NCI-H2107 treated with DMSO at 0.1 percent for 48 hours (cell line): ENCODE data around the gene AAK1.

Experiments
- DNase-seq: peaks from one replicate; lab custom pipeline; 2025; ENCODE audit not compliant: unreplicated experiment; lab: John Stamatoyannopoulos, UW

The AAK1 gene

DNA sequence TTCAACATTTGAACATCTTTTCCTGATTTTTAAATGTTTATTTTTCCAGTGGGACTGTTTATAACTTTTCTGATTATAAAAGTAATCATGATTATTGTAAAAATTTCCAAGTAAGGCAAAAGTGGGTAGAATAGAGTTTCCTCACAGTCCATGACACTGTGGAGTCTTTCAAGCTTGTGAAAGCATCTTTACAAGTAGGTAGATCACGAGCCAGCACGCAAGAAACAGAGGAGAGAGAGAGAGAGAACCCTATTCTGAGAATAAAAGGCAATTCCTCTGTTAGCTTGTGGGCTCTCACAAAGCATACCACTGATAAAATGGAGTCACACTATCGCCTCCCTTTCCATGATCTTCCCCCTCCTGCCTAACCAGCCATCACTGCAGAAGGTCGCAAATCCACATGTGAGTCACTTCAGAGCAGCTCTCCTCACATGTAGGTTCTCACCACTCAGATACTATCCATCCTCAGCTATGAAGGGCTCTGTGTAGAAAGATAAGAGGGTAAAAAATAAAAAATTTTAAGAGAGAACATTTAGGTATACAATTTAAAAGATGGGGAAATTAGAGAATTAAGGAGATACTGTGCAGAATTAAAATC is 40.3 kb downstream of the AAK1 start:
- no peak for DNase-seq

- no peak for DNase-seq
Observed at GRCh38 chr2:69601179-69601612, 42.3 kb downstream of the AAK1 start.

DNA sequence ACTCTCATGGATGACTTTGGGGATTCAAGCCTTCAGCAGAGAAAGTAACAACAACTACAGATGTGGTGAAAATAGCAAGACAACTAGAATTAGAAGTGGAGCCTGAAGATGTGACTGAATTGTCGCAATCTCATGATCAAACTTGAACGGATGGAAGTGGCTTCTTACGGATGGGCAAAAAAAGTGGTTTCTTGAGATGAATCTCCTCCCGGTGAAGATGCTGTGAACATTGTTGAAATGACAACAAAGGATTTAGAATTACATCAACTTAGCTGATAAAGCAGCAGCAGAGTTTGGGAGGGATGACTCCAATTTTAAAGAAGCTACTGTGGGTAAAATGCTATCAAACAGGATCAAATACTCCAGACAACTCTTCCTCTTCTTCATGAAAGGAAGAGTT is 43.1 kb downstream of the AAK1 start:
- no peak for DNase-seq

DNA sequence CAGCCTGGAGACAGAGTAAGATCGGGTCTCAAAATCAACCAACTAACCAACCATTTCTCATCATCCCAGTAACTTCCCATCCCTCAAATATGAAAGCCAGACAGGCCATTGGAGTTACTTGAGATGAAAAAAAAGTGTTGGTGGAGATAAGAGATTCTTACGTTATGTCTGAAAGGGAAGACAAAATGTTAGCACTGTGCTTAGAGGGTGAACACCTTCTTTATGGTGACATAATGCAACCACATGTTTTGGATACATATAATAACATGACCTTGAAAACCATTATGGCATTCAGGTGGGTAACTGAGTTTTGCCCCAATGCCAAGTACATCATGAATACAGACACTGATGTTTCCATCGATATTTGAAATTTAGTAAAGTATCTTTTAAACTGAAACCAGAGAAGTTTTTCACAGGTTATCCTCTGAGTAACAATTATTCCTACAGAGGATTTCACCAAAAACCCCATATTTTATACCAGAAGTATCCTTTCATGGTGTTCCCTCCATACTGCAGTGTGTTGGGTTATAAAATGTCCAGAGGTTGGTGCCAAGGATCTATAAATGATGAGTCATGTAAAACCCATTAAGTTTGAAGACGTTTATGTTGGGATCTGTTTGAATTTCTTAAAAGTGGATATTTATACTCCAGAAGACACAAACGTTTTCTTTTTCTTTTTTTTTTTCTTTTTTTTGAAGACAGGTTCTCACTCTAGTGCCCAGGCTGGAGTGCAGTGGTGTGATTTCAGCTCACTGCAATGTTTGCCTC is 45.5 kb downstream of the AAK1 start:
- DNase-seq: no peak

DNA sequence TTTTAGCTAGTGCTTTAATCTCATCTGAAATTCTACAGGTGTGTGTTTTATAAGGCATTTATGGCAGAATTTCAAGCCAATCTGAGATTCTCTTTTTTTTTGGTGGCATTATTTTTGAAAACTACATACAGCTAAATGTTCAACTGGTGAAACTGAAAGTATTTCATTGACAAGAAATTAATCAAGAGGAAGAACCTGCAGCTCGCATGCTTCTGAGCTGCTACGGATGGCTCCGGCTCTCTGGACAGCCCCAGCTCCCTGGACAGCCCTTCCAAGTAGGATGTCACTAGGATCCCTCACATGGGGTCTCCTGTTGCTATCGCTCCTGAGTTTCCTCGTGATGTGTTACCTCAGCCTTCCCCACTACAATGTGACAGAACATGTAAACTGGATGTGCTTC is 46.4 kb downstream of the AAK1 start:
- no peak for DNase-seq

- no peak for DNase-seq
Observed at GRCh38 chr2:69594341-69594740, 49.2 kb downstream of the AAK1 start.

DNA sequence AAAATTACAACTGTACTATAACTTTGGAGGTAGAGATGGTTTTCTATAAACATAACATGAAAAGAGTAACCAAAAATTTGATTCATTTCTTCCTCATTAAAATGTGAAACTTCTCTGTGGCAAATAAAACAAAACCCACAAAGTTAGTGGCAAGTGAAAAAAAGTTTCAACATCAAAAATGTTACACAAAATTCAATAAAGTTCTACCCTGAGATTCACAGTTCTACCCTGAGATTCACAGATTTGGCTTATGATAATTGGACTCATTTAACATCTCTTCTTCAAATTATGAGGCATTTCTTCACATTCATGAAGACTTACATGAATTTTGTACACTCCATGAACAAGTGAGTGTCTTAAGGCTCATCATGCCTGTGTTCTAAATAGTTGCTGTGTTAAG is 51.0 kb downstream of the AAK1 start:
- DNase-seq: no peak

DNA sequence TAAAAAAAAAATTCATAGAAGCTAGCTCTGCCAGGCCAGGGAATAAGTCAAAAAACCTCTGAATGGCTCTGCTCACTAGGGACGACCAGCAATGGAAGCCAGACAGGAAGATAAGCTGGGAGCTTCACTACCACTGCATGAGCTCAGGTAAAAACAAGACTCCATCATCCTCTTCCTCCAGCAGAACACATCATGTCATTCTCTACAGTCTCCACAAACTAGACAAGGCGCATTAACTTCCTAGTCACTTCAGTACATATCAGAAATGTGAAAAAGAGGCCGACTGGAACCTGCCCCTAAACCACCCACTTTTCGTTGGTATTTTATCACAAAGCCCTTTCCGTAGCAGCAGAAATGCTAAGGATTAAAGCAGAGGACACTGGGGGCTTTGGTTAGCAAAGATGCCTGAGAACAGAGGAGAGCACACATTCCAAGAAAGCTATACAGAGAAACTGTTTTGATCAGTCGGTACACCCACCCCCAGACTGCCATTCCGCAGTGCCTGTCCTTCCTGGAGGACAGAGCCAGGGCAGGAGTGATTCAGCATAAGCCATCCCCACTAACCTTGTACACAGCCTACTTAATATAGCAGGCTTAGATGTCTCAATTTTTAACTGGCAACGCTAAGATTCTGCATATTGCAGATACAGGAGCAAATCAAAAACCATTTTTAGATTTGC is 53.4 kb downstream of the AAK1 start:
- no peak for DNase-seq

GRCh38 chr2:69588945-69589344 is 54.6 kb downstream of the AAK1 start:
- no peak for DNase-seq

DNA sequence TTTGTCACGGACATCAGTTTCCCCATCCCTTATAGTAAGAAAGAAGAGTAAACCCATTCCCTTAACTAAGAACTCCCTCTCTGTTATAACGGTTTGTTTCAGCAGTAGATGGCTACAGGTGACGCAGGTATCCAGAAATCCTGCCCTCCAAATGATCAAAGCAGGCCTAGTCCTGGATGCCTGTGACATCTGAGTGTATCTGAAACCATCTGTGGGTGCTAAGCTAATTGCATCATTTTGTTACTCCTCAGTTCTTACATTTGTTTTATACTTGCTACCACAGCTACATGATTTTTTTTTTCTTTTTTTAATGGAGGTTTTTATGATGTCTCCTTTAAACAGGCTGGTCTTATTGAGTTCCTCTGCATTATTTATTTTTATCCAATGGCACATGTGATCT is 55.1 kb downstream of the AAK1 start:
- DNase-seq: no peak

DNA sequence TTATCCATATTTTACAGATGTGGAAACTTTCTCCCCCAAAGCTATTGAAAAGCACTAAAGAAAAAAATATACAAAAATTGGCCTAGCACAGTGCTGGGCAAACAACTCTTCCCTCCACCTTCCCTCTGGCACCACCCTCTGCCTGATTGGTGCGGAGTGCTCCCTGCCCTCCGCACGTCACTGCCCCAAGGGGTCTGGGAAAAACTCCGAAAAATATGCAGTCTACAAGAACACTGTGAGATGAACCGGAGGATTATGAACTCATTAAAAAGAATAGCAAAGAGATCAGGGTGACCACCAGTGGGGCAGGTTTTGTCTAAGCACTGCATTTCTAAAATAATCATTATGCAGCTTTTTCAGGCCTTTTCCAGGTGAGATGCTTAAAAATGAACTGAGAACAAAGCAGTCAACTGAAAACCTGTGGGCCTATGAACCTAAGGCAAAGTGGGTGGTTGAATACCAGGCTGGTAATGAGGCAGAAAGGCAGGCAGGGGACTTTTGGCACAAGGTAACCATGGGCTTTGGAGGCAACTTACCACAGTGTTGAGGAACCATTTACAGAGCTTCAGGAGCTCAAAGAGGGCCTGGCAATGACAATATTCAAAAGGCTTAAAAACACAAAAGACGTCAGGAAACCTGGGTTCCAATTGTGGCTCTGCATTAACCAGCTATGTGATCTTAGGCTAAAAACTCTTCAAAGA is 57.5 kb downstream of the AAK1 start:
- no peak for DNase-seq

- no peak for DNase-seq
Observed at GRCh38 chr2:69584127-69584889, 59.2 kb downstream of the AAK1 start.

DNA sequence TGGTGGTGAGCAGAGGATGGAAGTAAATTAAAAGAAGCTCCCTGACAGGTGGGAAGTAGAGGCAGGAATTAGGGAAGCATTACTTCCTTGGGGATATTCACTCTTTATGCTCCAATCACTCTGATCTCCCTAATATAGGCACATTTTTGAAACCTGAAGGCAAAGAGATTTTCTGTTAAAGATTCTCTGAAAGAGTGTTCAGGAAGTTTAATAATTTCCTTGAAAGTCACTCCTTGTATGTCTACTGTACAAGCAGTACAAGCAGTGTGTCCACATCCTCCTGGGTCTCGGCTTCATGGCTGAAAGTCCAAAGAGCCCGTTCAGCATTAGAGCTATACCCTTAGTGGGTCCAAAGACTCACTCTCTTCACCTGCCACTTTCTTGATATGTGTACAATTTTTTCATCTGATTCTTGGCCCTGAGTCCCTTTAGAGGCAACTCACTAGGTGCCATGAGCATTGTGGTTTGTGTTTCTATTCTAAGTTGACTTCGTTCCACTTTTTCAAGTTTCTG is 60.2 kb downstream of the AAK1 start:
- no peak for DNase-seq

GRCh38 chr2:69582582-69583176 is 60.9 kb downstream of the AAK1 start:
- no peak for DNase-seq

DNA sequence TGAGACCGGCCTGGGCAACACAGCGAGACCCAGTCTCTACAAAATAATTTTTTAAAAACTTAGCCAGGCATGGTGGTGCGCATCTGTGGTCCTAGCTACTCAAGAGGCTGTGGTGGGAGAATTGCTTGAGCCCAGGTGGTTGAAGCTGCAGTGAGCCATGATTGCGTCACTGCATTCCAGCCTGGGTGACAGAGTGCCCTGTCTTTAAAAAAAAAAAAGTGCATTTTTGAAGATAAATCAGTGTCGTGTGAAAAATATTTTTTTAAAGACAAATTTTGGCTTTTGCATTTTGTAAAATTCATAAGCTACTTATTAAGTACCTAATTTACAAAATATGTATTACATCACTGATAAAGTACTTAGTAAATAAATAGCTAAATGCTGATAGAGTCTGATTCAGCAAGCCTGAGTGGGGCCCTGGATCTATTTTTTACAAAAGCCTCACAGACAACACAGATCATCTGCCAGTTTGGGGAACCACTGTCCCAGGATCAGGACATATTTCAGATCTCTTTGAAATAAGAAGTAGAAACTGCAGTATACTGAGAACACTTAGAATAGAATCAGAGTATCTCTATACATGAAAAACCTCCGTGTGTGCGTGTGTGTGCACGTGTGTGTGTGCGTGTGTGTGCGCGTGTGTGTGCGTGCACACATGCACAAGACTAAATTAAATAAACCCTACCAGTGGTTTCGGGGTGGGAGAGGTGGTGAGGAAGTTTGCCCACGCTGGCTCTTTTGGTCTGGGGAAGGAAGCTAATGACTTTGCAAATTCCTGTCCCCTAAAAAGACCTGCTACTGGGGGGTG is 61.6 kb downstream of the AAK1 start:
- no peak for DNase-seq

DNA sequence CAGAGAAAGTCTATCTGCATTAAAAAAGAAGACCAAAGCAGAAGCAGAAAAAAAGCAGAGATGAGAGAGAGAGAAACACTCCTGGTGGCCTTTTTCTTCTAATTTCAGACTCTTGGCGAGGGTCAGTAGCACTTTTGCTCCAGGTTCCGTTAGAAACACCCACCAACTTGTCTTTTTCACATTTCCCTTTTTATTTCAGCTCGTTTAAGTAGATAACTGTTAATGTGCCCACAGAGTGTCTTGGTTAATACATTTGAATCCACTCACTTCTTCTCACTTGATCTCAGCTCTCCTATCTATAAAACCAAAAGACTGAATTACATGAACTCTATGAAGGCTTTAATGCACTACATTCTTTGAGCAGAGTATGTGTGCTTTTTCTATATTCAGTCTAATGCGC is 63.1 kb downstream of the AAK1 start:
- no peak for DNase-seq

- no peak for DNase-seq
Observed at GRCh38 chr2:69579536-69579935, 64.0 kb downstream of the AAK1 start.

DNA sequence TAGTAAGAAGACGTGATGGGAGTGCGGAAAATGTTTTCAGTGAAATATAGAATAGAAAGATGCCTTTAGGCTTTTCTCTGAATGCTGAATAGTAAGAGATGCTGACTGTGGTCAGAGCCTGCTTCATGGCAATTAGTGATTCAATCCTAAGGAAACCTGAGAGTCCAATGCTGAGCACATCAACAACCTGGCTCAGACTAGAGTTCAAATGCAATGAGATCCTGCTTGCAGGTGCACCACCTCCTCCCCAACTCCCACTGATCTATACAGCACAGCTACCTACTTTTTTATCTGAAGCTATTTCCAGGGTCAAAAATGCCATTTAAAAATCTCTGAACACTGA is 65.4 kb downstream of the AAK1 start:
- DNase-seq: peak; percentile 75

DNA sequence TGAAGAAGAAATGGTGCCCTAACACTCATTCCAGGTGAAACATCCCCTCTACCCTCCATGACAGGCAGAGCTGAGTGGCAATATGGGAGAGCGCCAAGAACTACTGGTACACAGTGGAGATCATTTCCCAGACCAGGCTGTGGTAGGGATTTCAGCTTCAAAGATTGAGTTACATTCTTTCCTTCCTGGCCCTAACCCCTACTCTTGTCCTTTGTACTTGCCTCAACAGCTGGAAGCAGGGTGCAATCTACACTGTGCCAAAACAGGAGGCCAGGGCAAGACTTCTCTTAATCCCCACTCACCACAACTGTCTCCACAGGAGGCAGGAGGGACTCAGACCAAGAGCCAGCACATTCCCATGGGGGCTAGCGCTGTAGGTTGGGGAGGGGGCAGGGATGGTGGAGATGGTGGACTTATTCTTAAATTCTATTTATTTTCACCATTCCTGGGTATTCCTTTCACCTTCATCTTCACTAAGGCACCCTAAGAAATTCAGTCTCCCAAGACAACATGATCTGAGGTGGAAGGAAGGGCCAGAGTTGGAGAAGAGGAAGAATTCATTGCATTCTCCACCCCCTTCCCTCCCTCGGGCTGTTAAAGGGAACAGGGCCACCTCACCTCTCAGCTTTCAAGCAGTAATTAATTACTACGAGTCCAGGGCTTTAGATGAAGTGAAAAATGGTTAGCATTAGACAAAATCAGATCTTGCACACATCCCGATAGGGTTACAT is 65.9 kb downstream of the AAK1 start:
- no peak for DNase-seq
